MM.1S (cell line): Measurements from ENCODE around the gene ZNF569.

ENCODE experiments used
- DNase-seq: peaks from one replicate; pipeline ENCODE4 v3.0.0-alpha.2; 2015
- H2AFZ ChIP-seq: fragments of 300-600 bp; sonication (generic); 2 replicates; pipeline ENCODE4 v1.6.0; 2016; ENCODE audit warnings: antibody characterized with exemption, low read length
- H3F3A ChIP-seq: fragments of 300-600 bp; sonication (generic); 2 replicates; pipeline ENCODE4 v1.6.1; 2016; ENCODE audit warnings: mild to moderate bottlenecking, antibody characterized with exemption, low read length, moderate library complexity, mixed read lengths; ENCODE audit not compliant: insufficient read depth
- H3K27ac ChIP-seq: fragments of 300-600 bp; sonication (generic); 2 replicates; pipeline ENCODE4 v1.5.1; 2016; ENCODE audit warnings: mild to moderate bottlenecking, low read length
- H3K27me3 ChIP-seq: fragments of 300-600 bp; sonication (generic); replicated peaks from 2 replicates; pipeline ENCODE4 v1.6.0; 2016; ENCODE audit warnings: low read length; ENCODE audit not compliant: insufficient read depth
- H3K36me3 ChIP-seq: fragments of 300-600 bp; sonication (generic); replicated peaks from 2 replicates; pipeline ENCODE4 v1.6.1; 2016; ENCODE audit warnings: mild to moderate bottlenecking, low read length, mixed read lengths; ENCODE audit not compliant: insufficient read depth
- H3K4me1 ChIP-seq: fragments of 300-600 bp; sonication (generic); 2 replicates; pipeline ENCODE4 v1.6.1; 2016; ENCODE audit warnings: low read length, mixed read lengths
- H3K4me2 ChIP-seq: fragments of 300-600 bp; sonication (generic); 2 replicates; pipeline ENCODE4 v1.6.0; 2016; ENCODE audit warnings: low read depth, low read length
- H3K4me3 ChIP-seq: fragments of 300-600 bp; sonication (generic); 2 replicates; pipeline ENCODE4 v1.5.1; 2016; ENCODE audit warnings: low read length, mixed read lengths
- H3K79me2 ChIP-seq: fragments of 300-600 bp; sonication (generic); 2 replicates; pipeline ENCODE4 v1.6.1; 2016; ENCODE audit warnings: mixed run types, low read length, mixed read lengths
- H3K9ac ChIP-seq: fragments of 300-600 bp; sonication (generic); 2 replicates; pipeline ENCODE4 v1.6.1; 2016; ENCODE audit warnings: low read length, mixed read lengths
- H3K9me2 ChIP-seq: fragments of 300-600 bp; sonication (generic); replicated peaks from 2 replicates; pipeline ENCODE4 v1.6.1; 2016; ENCODE audit warnings: mild to moderate bottlenecking, low read length, mixed read lengths; ENCODE audit not compliant: insufficient read depth
- H3K9me3 ChIP-seq: fragments of 300-600 bp; sonication (generic); replicated peaks from 2 replicates; pipeline ENCODE4 v1.6.1; 2016; ENCODE audit warnings: mild to moderate bottlenecking, low read length, mixed read lengths; ENCODE audit not compliant: insufficient read depth
- H4K20me1 ChIP-seq: fragments of 300-600 bp; sonication (generic); 2 replicates; pipeline ENCODE4 v1.6.1; 2016; ENCODE audit warnings: mild to moderate bottlenecking, low read length, moderate library complexity, mixed read lengths; ENCODE audit not compliant: insufficient read depth
- EZH2 ChIP-seq: fragments of 300-600 bp; sonication (generic); optimal IDR thresholded peaks from 2 replicates; pipeline ENCODE3; 2017; ENCODE audit warnings: low read depth, mild to moderate bottlenecking, antibody characterized with exemption, low read length, mixed read lengths
- EZH2phosphoT487 ChIP-seq: fragments of 300-600 bp; sonication (generic); IDR thresholded peaks from 2 replicates; pipeline ENCODE4 v1.6.1; 2018; ENCODE audit warnings: antibody characterized with exemption, low read length
- TF ChIP-seq, protein P1 (sequence below): fragments of 300-600 bp; sonication (generic); IDR thresholded peaks from 2 replicates; pipeline ENCODE4 v1.5.1; 2016; ENCODE audit warnings: antibody characterized with exemption, low read length, mixed read lengths

The ZNF569 gene

DNA sequence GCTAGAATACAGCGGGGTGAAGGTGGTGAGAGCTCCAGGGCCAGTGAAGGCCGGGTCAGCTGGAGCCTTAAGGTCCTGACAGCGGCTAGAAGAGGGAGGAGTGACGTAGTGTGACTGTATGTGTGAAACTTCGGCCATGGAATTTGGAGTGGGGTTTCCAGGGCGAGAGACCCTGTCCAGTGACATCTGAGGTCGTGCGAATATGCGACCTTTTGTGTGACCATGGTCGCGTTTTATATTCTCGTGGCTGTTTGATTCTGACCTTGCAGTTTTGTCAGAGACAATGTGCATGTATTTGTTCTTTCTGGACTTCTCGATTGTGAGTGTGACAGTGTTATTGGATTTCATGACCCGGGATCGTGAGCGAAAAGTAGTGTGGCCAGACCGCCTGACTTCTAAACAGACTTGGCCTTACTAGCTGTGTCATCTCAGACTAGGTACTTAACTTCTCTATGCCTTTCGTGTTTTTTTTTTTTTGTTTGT lies 405 bp upstream of the ZNF569 start:
- H3K9me3 ChIP-seq: no peaks in the 10 kb centered on the region

GRCh38 chr19:37466277-37466797 lies 907 bp downstream of the ZNF569 start:
- H3K27ac ChIP-seq: no peak overlapping the region
- no peaks in the 10 kb centered on the region for H3K9me2 ChIP-seq
- H3K4me3 ChIP-seq: peak overlapping the region; percentile 49
- H3K4me1 ChIP-seq: no peaks in the 10 kb centered on the region
- H3F3A ChIP-seq: no peaks in the 10 kb centered on the region
- no peaks in the 10 kb centered on the region for H4K20me1 ChIP-seq
- H3K9ac ChIP-seq: no peak overlapping the region
- no peaks in the 10 kb centered on the region for H3K9me3 ChIP-seq
- H3K4me2 ChIP-seq: no peak overlapping the region; the same call in 1 of the 2 replicates
- TF ChIP-seq EZH2: no peak
- TF ChIP-seq EZH2phosphoT487: no peak
- TF ChIP-seq, protein P1, sequence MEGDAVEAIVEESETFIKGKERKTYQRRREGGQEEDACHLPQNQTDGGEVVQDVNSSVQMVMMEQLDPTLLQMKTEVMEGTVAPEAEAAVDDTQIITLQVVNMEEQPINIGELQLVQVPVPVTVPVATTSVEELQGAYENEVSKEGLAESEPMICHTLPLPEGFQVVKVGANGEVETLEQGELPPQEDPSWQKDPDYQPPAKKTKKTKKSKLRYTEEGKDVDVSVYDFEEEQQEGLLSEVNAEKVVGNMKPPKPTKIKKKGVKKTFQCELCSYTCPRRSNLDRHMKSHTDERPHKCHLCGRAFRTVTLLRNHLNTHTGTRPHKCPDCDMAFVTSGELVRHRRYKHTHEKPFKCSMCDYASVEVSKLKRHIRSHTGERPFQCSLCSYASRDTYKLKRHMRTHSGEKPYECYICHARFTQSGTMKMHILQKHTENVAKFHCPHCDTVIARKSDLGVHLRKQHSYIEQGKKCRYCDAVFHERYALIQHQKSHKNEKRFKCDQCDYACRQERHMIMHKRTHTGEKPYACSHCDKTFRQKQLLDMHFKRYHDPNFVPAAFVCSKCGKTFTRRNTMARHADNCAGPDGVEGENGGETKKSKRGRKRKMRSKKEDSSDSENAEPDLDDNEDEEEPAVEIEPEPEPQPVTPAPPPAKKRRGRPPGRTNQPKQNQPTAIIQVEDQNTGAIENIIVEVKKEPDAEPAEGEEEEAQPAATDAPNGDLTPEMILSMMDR: no peak
- no peaks in the 10 kb centered on the region for H3K27me3 ChIP-seq
- H3K36me3 ChIP-seq: no peaks in the 10 kb centered on the region
- no peaks in the 10 kb centered on the region for H3K79me2 ChIP-seq
- H2AFZ ChIP-seq: peak overlapping the region; percentile 38; the same call in 1 of the 2 replicates
- DNase-seq: no peak

More for the DNA sequence above, 405 bp upstream of the ZNF569 start:
- H3K79me2 ChIP-seq: no peaks in the 10 kb centered on the region
- TF ChIP-seq EZH2phosphoT487: no peak
- no peak for TF ChIP-seq EZH2
- TF ChIP-seq, protein P1: no peak
- H3K4me1 ChIP-seq: no peaks in the 10 kb centered on the region
- H3K9me2 ChIP-seq: no peaks in the 10 kb centered on the region
- H3K36me3 ChIP-seq: no peaks in the 10 kb centered on the region
- H3K27ac ChIP-seq: no peak overlapping the region
- H4K20me1 ChIP-seq: no peaks in the 10 kb centered on the region
- H3K4me2 ChIP-seq: peak overlapping the region; percentile 43; the same call in 1 of the 2 replicates
- H3K27me3 ChIP-seq: no peaks in the 10 kb centered on the region
- peak overlapping the region; percentile 23; the same call in 1 of the 2 replicates for H3K4me3 ChIP-seq
- H2AFZ ChIP-seq: peak overlapping the region; percentile 67; the same call in 1 of the 2 replicates
- H3K9ac ChIP-seq: no peak overlapping the region
- H3F3A ChIP-seq: no peaks in the 10 kb centered on the region
- DNase-seq: no peak

DNA sequence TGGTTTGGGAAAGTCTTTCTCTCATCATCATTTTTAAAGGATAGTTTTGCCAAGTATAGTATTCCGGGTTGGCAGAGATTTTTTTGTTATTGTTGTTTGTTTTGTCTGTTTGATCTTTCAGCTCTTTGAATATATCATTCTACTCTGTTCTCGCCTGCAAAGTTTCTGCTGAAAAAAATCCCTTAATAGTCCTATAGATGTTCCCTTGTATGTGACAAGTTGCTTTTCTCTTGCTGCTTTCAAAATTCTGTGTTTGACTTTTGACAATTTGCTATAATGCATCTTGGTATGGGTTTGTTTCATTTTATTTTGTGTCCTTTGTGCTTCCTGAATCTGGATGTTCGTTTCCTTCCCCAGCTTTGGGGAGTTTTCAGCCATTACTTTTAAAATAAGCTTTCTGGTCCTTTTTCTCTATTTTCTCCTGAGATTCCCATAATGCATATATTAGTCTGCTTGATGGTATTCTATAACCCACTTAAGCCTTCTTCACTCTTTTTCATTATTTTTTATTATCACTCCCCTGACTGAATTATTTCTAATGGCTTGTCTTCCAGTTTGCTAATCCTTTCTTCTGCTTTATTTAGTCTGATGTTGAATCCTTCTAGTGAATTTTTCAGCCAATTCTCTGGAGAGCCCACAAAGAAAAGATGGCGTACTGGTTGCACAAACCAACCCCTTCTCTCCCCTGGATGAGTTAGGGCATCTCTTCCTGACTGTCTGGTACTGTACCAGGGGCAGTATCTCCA lies 14.6 kb downstream of the ZNF569 start:
- Histone ChIP-seq H4K20me1 (no peaks in the 10 kb centered on the region), H2AFZ (no peak overlapping the region), H3K27ac (no peak overlapping the region), H3K27me3 (no peaks in the 10 kb centered on the region), H3K4me3 (no peak overlapping the region), H3K36me3 (no peaks in the 10 kb centered on the region), H3K4me2 (no peak overlapping the region), H3K4me1 (no peaks in the 10 kb centered on the region), H3K79me2 (no peaks in the 10 kb centered on the region), H3K9ac (no peak overlapping the region), H3K9me3 (no peaks in the 10 kb centered on the region), H3F3A (no peaks in the 10 kb centered on the region), H3K9me2 (no peaks in the 10 kb centered on the region)
- TF ChIP-seq, protein P1: no peak
- TF ChIP-seq EZH2: no peak
- no peak for TF ChIP-seq EZH2phosphoT487
- DNase-seq: no peak
